Large intestine (tissue), 3 donors: ENCODE results near the gene NBPF20. TPM values are rescaled to one million over a fixed set of nuclear protein-coding genes. Genes with fewer than 3 reads are reported as not detected.
"Not testable (repeated sequence)": the region's sequence is repeated elsewhere in the genome, so short reads cannot be mapped to it uniquely, and the experiment has no call there.

Experiments used
- DNase-seq, 2 donors: peaks; one replicate each; pipeline versions ENCODE4 v3.0.0 to v3.0.0-alpha.2; 2013
- H3K27ac ChIP-seq: one replicate; pipeline ENCODE4 v1.5.1; 2013; ENCODE audit warnings: low read length
- H3K27me3 ChIP-seq: 2 replicates; pipeline ENCODE4 v1.6.1; 2013; ENCODE audit warnings: low read length; ENCODE audit not compliant: control insufficient read depth, insufficient read depth
- H3K36me3 ChIP-seq: 2 replicates; pipeline ENCODE4 v1.6.1; 2013; ENCODE audit warnings: low read length; ENCODE audit not compliant: control insufficient read depth, insufficient read depth
- H3K4me1 ChIP-seq: one replicate; pipeline ENCODE4 v1.6.1; 2013; ENCODE audit warnings: low read length; ENCODE audit not compliant: control insufficient read depth, insufficient read depth
- H3K4me3 ChIP-seq: one replicate; pipeline ENCODE4 v1.5.1; 2013; ENCODE audit warnings: low read length
- H3K9me3 ChIP-seq: one replicate; pipeline ENCODE4 v1.6.1; 2013; ENCODE audit warnings: mild to moderate bottlenecking, low read depth, low read length, moderate library complexity; ENCODE audit not compliant: control insufficient read depth
- WGBS: methylation state at CpG from one replicate; pipeline ENCODE4 v1.1.5; 2013; ENCODE audit warnings: low lambda C conversion rate; ENCODE audit not compliant: insufficient coverage; 5-methylcytosine and 5-hydroxymethylcytosine counted together
- polyA plus RNA-seq: library from polyadenylated mRNA; unstranded; fragments of 120-200 nt; gene quantifications from one replicate; pipeline ENCODE4 v1.2.1, GENCODE V29; 2013

The NBPF20 gene
- polyA plus RNA-seq, 1 donor: 4.4 TPM

- not testable (repeated sequence) for H3K4me3 ChIP-seq, H3K4me1 ChIP-seq, H3K27ac ChIP-seq, H3K36me3 ChIP-seq, H3K9me3 ChIP-seq, DNase-seq
- peaks cover 21% of the 10 kb centered on the region for H3K27me3 ChIP-seq
- 100% methylated on average over 1 of the region's 1 CpG for WGBS
Measured at GRCh38 chr1:145429329-145429728, 3.9 kb upstream of the NBPF20 start.

- H3K27ac ChIP-seq, H3K36me3 ChIP-seq, H3K9me3 ChIP-seq, H3K4me1 ChIP-seq: not testable (repeated sequence)
- WGBS: no CpG with 5 or more reads among the region's 59 CpGs
- DNase-seq: peak in 1 of 2 donors; percentile 1
- Histone ChIP-seq H3K4me3 (peak overlapping the region; percentile 58), H3K27me3 (peaks cover 12% of the 10 kb centered on the region)
Measured at GRCh38 chr1:145424612-145425435, 579 bp downstream of the NBPF20 start.

- not testable (repeated sequence) for H3K27me3 ChIP-seq, H3K4me3 ChIP-seq, H3K27ac ChIP-seq, H3K9me3 ChIP-seq, H3K4me1 ChIP-seq, DNase-seq, H3K36me3 ChIP-seq
- no CpG with 5 or more reads among the region's 8 CpGs for WGBS
Measured at GRCh38 chr1:145415149-145415548, 10.3 kb downstream of the NBPF20 start.

GRCh38 chr1:145407266-145407665, 18.1 kb downstream of the NBPF20 start:
- not testable (repeated sequence) for DNase-seq, H3K4me3 ChIP-seq, H3K9me3 ChIP-seq, H3K36me3 ChIP-seq, H3K27me3 ChIP-seq, H3K27ac ChIP-seq, H3K4me1 ChIP-seq
- WGBS: 100% methylated on average over 3 of the region's 14 CpGs

- not testable (repeated sequence) for H3K4me3 ChIP-seq, H3K4me1 ChIP-seq, H3K27me3 ChIP-seq, H3K27ac ChIP-seq, DNase-seq, H3K9me3 ChIP-seq, H3K36me3 ChIP-seq
- no CpG with 5 or more reads among the region's 7 CpGs for WGBS
Measured at GRCh38 chr1:145404949-145405348, 20.5 kb downstream of the NBPF20 start.

- no CpG with 5 or more reads among the region's 6 CpGs for WGBS
- DNase-seq, H3K27me3 ChIP-seq, H3K9me3 ChIP-seq, H3K27ac ChIP-seq, H3K4me3 ChIP-seq, H3K4me1 ChIP-seq, H3K36me3 ChIP-seq: not testable (repeated sequence)
Measured at GRCh38 chr1:145400701-145401100, 24.7 kb downstream of the NBPF20 start.

Other genes starting within 250 kb of the NBPF20 start
- not detected for gene PPIAL4D, start 183.4 kb downstream of the NBPF20 start, polyA plus RNA-seq
- gene GPR89A, start 182.4 kb upstream of the NBPF20 start, polyA plus RNA-seq: 46.0 TPM